ENCODE results near the gene SPIB. TPM values are rescaled to one million over a fixed set of nuclear protein-coding genes. Genes with fewer than 3 reads are reported as not detected.

The SPIB gene
- total RNA-seq, 1 experiment from 2014 or later = 0.50 TPM

- Mint-ChIP-seq H3K4me3 (ENCODE audit: unreplicated experiment) (no peak overlapping the region), H3K9me3 (ENCODE audit: unreplicated experiment) (no peaks in the 10 kb centered on the region), H3K27me3 (ENCODE audit: insufficient read depth, unreplicated experiment) (no peaks in the 10 kb centered on the region), H3K4me1 (ENCODE audit: low read depth, unreplicated experiment) (no peaks in the 10 kb centered on the region), H3K36me3 (ENCODE audit: insufficient read depth, unreplicated experiment) (peaks cover 63% of the 10 kb centered on the region), H3K27ac (ENCODE audit: unreplicated experiment) (no peak overlapping the region)
- Histone ChIP-seq H3K27me3 (replicated peaks; ENCODE audit: control insufficient read depth, insufficient read depth, low read length) (no peaks in the 10 kb centered on the region), H3K36me3 (ENCODE audit: control insufficient read depth, insufficient read depth, low read length) (peaks cover 7% of the 10 kb centered on the region), H3K4me1 (peaks cover 14% of the 10 kb centered on the region), H3K4me3 (ENCODE audit: low read depth, low read length) (no peak overlapping the region), H3K9me3 (no peaks in the 10 kb centered on the region)
- ChIA-PET POLR2A (no interaction called here), CTCF (interaction anchor here (1.7 kb wide), 1 partner anchor 44 kb away, joined by 5 read pairs; no protein-coding TSS in a partner anchor)
- no peak for DNase-seq
- BruUV-seq (replicated peaks) = no TSS peak
- TF ChIP-seq CTCF (IDR thresholded peaks at IDR 0.05; ENCODE audit: insufficient read depth in 1 of 2, low read depth in 1 of 2, low read length in 1 of 2, severe bottlenecking in 1 of 2, unreplicated experiment in 1 of 2) = no peak
- intact Hi-C loops (cut with micrococcal nuclease; ENCODE audit: unreplicated experiment) = no loop called here
Measured at GRCh38 chr19:50413096-50413495, 5.6 kb upstream of the SPIB start.

- H3K27ac Mint-ChIP-seq (ENCODE audit: unreplicated experiment) = no peak overlapping the region
- DNase-seq = no peak
- CTCF ChIA-PET = interaction anchor here (0.6 to 1.7 kb wide), 2 partner anchors 45 to 1382 kb away, joined by 5 to 8 read pairs; no protein-coding TSS in a partner anchor
Measured at GRCh38 chr19:50413531-50413930, 5.2 kb upstream of the SPIB start.

GRCh38 chr19:50414864-50415660 lies 3.7 kb upstream of the SPIB start:
- no peaks in the 10 kb centered on the region for H3K27me3 ChIP-seq (replicated peaks; ENCODE audit: control insufficient read depth, insufficient read depth, low read length)
- no peak overlapping the region for H3K4me3 ChIP-seq (ENCODE audit: low read depth, low read length)
- H3K36me3 ChIP-seq (ENCODE audit: control insufficient read depth, insufficient read depth, low read length) = peaks cover 4% of the 10 kb centered on the region
- intact Hi-C loops (cut with micrococcal nuclease; ENCODE audit: unreplicated experiment) = loop anchor here (1.0 to 2.0 kb wide), 2 partner anchors 46 to 47 kb away; no protein-coding TSS in a partner anchor
- TF ChIP-seq CTCF (IDR thresholded peaks at IDR 0.05; ENCODE audit: insufficient read depth in 1 of 2, low read depth in 1 of 2, low read length in 1 of 2, severe bottlenecking in 1 of 2, unreplicated experiment in 1 of 2) = peak; percentile 75 to 78
- Mint-ChIP-seq H3K27ac (ENCODE audit: unreplicated experiment) (no peak overlapping the region), H3K27me3 (ENCODE audit: insufficient read depth, unreplicated experiment) (no peaks in the 10 kb centered on the region), H3K4me1 (ENCODE audit: low read depth, unreplicated experiment) (peaks cover 11% of the 10 kb centered on the region), H3K36me3 (ENCODE audit: insufficient read depth, unreplicated experiment) (peaks cover 55% of the 10 kb centered on the region), H3K9me3 (ENCODE audit: unreplicated experiment) (no peaks in the 10 kb centered on the region), H3K4me3 (ENCODE audit: unreplicated experiment) (no peak overlapping the region)
- no TSS peak for BruUV-seq (replicated peaks)
- no peaks in the 10 kb centered on the region for H3K9me3 ChIP-seq
- peak; percentile 69 to 78 for DNase-seq
- H3K4me1 ChIP-seq = peaks cover 16% of the 10 kb centered on the region
- POLR2A ChIA-PET = no interaction called here
- CTCF ChIA-PET = interaction anchor here (0.5 to 1.2 kb wide), 4 partner anchors 11 to 46 kb away, joined by 3 to 4 read pairs (median 3); partner anchors contain the start of gene POLD1

More at GRCh38 chr19:50413531-50413930, 5.2 kb upstream of the SPIB start:
- TF ChIP-seq CTCF (IDR thresholded peaks at IDR 0.05; ENCODE audit: insufficient read depth in 1 of 2, low read depth in 1 of 2, low read length in 1 of 2, severe bottlenecking in 1 of 2, unreplicated experiment in 1 of 2) = no peak
- no peaks in the 10 kb centered on the region for H3K9me3 ChIP-seq
- H3K4me3 Mint-ChIP-seq (ENCODE audit: unreplicated experiment) = no peak overlapping the region
- peaks cover 7% of the 10 kb centered on the region for H3K36me3 ChIP-seq (ENCODE audit: control insufficient read depth, insufficient read depth, low read length)
- no peaks in the 10 kb centered on the region for H3K9me3 Mint-ChIP-seq (ENCODE audit: unreplicated experiment)
- no TSS peak for BruUV-seq (replicated peaks)
- no peaks in the 10 kb centered on the region for H3K27me3 Mint-ChIP-seq (ENCODE audit: insufficient read depth, unreplicated experiment)
- H3K4me1 Mint-ChIP-seq (ENCODE audit: low read depth, unreplicated experiment) = no peaks in the 10 kb centered on the region
- H3K27me3 ChIP-seq (replicated peaks; ENCODE audit: control insufficient read depth, insufficient read depth, low read length) = no peaks in the 10 kb centered on the region
- H3K36me3 Mint-ChIP-seq (ENCODE audit: insufficient read depth, unreplicated experiment) = peaks cover 59% of the 10 kb centered on the region
- POLR2A ChIA-PET = no interaction called here
- intact Hi-C loops (cut with micrococcal nuclease; ENCODE audit: unreplicated experiment) = no loop called here
- peaks cover 17% of the 10 kb centered on the region for H3K4me1 ChIP-seq
- H3K4me3 ChIP-seq (ENCODE audit: low read depth, low read length) = no peak overlapping the region
